HG02759 (cell line): ENCODE data around the gene DOK5.

Experiments
- ATAC-seq: cut with Tn5 transposase; IDR thresholded peaks from one replicate; pipeline ENCODE4 v1.9.1; 2021; ENCODE audit warnings: mild to moderate bottlenecking, moderate library complexity; ENCODE audit not compliant: unreplicated experiment

The DOK5 gene

DNA sequence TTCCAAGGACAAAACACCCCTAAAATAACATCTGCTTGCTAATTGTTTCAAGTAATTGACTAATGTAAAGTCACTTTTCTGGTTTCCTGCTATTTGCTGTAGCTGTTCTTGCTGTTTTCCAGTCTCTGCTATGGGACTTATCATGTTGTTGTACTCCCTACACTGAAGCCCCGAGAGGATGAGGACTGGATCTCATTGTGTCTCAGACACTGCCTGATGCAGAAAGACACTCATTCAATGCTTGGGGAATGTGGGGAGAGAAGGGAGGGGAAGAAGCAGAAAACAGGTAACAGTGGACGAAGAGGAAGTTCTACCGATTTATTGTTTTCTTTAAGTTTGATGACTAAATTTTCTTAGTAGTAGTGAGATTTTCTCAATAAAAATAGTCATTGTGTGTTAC, 79.8 kb downstream of the DOK5 start:
- no peak for ATAC-seq

DNA sequence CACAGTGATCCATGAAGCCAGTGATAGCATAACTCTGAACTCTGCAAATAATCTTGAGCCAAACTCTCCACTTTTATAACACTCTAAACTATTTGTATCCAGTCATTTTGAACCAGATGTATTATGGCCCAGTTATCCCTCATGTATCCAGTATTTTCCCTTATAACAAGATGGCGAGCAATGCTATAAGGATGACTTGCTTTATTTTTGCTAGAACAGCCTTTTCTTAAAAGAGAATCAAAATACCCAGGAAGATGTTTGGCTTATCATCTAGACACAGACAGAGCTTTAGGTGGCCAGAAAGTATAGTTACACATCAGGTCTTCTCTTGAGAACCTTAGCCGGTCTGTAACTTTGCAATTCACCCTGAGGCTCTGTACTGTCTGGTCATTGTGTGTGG, 81.0 kb downstream of the DOK5 start:
- ATAC-seq: no peak

DNA sequence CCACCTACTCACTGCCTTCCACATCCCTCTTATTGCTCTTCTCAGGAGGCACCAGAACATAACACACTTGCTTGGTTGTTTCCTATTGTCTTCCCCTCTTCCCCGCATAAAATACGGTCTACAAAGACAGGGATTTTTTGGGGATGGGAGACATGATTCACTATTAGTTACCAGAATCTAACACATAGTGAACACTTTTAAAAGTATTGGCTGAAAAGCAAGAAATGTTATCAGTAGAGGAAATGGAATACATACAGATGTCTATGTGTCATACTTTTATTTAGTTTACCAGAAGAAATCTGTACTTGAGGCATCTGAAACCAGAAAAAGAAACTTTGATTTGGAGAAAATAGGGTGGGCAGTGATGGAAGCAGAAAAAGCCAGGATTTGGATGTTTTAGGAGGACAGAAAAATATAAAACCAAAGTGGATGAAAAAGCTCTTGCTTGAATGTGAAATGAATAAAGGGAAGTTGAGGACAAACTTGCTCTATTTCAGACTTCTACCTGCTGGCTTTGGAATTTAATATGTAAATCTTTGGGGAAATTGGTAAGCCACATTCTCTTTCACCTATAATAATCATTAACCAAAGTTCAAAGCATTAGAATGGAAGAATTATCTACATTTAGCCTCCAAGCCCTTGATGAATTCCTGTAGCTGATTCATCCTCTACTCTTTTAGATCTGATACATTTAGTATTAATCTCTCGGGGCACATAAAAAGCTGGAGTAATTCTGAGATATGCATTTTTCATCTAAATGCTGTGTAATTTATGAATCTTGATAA, 82.6 kb downstream of the DOK5 start:
- no peak for ATAC-seq

DNA sequence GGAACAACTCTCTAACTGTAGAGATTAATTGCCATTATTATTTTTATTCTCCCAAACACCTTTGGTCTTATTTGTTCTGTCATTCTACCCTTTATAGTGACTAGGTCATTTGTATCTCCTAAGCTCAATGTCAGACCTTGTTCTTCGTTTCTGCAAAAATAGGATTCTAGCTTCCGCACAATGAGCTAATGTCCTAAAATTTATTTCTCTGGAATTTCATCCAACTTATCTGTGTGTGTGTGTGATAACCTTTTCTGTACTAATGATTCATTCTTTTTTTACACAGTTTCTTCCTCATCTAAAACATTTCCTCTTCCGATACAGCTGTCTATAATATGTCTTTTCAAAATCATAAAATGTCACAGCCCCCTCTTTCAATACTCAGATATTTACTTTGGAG, 84.5 kb downstream of the DOK5 start:
- no peak for ATAC-seq

DNA sequence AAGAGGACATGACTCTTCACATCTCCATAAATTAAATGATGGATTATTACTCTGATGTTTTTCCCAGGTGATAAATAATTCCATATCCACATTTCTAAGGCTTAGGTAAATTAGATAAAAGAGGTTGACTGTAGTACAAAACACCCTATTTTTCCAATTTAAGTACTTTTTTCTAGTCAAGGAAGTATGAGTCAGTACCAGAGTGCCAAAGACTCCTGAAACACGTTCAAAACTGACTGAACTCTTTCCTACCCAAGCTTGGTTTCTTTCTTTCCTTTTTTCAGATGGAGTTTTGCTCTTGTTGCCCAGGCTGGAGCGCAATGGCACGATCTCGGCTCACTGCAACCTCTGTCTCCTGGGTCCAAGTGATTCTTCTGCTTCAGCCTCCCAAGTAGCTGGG, 85.0 kb downstream of the DOK5 start:
- ATAC-seq: no peak

DNA sequence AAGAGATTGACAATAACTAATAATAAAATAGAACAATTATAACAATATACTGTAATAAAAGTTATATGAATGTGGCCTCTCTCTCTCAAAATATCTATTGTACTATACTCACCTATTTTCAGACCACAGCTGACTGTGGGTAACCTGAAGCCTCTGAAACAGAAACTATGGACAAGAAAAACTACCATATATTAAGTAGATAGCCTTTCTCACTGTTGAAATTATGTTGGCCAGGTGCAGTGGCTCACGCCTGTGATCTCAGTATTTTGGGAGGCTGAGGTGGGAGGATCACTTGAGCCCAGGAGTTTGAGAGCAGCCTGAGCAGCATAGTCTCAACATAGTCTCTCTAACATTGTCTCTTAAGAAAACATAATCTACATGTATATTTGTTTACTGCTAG, 89.9 kb downstream of the DOK5 start:
- ATAC-seq: no peak

DNA sequence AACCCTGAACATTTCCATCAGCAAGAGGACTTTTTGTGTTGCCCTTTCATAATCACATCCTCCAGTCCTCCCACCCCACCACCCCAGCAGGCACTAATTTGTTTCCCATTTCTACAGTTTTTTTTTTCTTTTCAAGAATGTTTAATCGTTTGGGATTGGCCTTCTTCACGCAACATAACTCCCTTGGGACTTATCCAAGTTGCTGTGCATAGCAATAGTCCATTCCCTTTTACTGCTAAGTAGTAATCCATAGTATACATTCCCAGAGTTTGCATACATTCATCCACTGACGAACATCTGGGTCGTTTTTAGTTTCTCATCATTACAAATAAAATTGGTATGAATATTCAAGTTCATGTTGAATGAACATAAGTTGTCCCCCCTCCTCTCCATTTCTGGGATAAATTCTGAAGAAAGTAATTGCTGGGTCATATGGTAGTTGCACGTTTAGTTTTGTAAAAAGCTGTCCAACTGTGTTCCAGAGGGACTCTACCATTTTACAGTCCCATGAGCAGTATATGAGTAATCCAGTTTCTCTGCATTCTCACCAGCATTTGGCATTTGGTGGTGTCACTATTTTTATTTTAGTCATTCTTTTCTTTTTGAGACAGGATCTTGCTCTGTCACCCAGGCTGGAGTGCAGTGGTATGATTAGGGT, 90.8 kb downstream of the DOK5 start:
- ATAC-seq: no peak

DNA sequence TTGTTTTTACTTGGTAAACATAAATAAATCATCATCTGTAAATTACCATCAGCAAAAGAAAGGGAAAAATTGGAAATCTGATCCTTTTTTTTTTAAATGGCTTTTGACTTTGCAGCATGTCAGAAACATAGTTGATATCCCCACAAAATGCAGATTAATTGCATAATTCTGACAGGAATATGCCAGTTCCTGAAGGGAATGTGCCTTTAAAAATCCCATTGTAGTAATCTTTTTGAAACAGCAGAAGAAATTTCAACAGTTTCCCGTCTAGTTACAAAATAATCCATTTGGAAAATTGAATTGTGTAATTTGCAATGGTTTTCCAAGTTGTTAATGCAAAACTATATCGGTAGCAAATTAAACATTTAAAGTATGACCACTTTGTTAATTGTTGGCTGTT, 95.2 kb downstream of the DOK5 start:
- no peak for ATAC-seq

DNA sequence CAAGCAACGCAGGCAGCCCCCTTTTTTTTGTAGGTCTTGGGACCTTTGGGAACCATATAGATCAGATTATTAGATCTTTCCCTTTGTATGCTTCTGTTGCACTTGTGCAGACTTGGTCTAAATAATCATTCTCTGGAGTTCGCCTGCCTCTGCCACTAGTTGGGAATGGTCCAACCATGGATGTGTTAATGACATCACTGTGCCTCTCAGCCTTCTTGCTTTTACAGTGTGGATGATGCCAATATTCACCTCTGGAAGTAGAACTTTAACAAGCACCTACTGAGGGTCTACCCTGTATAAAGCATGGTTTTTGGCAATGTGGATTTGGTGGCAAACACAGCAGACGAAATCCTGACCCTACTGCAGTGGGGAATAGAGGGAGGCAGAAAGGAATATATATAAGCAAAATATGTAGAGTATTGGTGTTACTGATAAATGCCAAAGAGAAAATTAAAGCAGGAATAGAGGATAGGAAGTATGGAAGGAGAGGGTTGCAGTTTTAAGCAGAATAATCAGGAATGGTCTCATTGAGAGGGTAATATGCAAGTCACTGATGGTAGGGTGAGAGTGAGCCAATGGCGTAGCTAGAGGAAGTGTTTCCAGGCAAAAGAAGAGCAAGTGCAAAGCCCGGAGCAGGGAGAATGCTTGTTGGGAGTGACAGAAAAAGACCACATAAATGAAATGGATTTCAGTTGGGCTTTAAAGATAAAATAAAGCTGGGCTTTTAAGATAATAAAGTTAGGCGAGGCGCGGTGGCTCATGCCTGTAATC, 97.5 kb downstream of the DOK5 start:
- ATAC-seq: no peak

DNA sequence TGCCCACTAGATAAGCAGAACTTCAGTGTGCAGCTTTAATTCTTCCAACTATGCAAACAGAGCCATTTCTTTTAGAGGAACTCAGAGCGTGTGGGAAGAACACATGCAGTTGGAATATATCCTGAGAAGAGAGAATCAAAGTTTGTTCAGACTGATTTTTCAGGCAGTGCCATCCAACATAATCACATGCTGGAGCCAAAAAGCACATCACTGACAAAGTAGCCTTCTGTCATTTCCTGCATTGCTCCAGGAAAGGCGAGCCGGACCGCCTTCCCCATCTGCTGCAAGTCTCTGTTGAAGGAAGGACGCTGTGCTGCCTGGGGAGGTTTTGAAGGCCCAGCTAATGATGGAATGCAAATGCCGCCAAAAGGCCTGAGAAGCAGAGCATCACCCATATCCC, 98.4 kb downstream of the DOK5 start:
- ATAC-seq: no peak

DNA sequence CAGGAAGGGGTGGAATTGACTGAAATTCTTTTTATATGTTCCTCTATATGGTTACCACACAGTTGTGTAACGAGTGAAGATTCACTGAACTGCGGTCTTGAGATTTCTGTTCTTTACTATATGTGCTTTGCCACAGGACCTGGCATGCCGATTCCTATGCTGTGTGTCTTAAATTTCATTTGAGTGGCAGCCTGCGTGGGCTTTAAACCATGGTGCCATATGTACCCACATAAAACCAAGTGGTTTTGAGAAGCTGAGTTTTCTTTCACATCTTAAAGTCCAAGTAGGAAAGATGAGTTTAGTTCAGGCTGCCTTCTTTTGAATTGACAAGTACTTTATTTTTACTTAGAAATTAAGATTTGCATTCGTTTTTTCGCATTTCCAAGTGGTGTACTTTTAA, 101.1 kb downstream of the DOK5 start:
- ATAC-seq: no peak

DNA sequence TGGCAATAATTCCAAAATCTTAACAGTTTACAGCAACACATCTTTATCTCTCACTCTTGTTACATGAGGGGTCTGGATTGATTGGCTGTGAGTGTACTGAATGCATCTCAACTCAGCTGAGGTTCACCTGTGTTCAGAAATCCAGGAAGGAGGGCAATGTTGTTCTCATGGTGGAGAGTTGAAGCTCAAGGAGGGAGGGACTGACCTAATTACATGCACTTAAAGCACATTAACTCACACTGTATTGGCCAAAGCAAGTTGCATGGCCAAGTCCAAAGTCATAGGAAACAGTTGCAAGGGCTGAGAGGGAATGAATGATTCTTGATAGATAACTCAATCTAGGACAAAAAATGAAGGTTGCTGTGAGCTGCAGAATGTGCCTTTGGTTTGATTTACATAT, 102.2 kb downstream of the DOK5 start:
- no peak for ATAC-seq

DNA sequence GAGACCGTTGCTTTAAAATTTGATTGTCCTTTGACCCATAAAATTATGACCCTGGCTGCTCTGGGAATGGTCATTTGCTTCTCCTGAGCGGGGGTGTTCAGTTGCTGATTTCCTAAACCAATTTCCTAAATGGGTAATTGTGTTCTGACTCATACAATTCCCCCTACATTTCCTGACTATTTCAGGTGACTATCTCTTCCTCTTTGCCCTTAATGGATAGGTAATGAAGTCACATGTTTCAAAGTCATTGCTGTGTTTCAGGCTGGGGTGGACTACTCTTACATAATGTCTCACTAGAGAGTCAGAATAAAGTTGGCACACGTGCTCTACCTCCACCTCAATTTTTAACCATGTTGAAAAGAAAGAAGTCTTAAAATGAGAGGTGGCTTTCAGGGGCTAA, 109.8 kb downstream of the DOK5 start:
- no peak for ATAC-seq

DNA sequence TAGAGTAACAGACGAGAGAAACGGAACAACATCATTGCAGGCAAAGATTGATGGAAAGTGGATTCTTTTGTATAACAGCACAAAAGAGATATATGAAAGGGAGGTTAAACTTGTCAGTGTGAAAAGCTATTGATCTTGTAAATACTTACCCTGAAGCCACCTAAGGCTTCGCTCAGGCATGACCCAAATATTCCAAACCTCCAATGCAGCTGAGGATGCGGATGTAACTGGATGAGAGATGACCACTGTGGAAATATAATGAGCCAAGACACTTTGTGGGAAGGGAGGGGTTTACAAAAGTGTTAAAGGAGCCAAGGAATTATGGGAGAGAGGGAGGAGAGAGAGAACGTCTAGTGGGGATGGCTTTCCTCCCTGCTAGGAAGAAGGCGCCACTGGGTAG, 112.0 kb downstream of the DOK5 start:
- ATAC-seq: no peak

DNA sequence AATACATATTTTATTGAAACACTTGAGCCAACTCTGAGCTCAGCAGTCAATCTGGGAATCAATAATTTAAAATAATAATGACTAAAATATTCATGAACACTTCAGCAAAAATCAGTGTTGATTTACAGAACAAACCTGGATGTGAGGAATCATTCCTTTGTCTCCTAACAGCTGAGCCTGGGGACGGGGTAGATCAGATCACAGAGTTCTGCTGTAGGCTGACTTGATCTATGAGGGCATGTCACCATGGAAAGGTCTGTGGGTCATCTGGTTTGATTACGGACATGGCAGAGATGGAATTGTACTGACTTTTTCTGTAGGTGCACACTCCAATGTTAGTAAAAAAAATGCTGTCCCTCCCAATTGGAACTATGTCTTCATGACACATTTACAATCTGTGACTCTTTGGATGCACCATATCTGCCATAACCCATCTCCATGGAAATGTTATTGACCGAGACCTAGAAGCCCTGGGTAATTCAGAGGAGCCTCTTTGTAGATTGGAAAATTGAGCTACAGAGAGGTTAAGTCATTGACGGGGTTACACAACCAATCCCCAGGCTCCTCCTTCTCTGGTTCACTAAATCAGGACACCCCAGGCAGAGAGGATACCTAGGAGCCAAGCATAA, 114.1 kb downstream of the DOK5 start:
- ATAC-seq: no peak

DNA sequence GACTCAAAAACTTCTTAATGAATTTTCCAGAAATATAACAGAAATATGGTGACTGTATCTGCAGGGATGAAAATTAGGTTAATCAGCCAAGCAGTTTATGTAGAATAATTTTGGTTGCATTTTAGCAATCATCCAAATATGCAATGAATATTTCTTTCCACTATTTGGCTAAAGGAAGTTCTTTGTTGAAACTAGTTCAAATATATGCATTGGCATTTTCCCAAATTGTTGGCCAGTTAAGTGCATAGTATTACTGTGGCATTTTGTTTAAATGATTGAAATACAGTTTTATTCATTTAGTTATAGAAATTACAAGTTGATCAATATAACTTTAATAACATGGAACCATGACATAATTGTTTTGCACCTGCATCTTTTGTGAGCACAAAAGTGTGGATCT, 115.5 kb downstream of the DOK5 start:
- ATAC-seq: no peak

DNA sequence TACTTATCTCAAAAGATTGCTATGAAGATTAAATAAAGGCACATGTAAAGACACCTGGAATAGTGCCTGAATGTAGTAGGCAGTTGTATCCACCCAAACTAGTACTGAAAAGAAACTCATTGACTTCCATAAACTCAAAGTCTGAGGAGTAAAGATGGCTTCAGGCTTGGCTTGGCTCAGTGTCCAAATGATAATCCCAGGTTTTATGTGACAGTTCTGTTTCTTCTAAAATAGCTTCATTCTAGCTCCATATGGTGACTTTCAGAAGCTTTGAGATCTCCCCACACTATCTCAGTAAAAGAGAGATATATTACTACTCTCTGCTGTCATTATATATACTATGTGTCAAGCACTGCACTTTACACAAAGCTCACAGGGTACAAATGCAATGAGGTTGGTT, 121.3 kb downstream of the DOK5 start:
- no peak for ATAC-seq

DNA sequence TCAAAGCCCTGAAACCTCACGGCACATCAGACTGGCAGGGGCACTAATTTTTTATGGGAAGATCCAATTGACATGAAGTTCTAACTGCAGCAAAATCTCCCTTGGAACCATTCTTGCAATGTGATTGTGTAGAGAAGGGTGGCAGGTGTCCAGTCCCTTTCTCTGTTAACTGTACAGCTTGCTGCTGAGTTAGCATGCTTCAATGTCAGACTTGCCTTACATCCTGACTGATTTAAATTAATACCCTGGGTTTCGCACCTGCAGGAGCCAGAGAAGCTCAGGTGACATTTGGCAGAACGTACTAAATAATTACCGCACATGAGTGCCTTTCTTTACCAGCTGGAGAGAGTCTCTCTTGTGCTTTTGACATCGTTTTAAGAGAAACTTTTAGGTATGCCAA, 123.0 kb downstream of the DOK5 start:
- no peak for ATAC-seq

DNA sequence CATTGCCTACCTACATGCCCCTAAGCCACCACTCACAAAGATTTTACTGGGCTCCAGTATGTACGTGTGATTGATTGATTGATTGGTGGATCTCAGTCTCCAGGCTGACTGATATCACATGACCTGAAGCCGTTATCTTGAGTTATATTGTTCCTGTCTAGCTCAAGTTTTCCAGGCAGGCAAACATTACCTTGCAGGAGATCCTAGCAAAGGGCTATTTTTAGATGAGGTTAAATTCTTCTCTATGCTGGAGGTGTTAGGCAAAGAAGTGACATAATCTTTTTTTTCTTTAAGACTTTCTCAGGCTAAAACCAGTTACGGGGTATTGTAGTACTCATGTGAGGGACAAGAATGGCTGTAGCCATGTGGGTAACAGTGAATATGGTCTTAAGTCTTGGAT, 125.2 kb downstream of the DOK5 start:
- no peak for ATAC-seq

DNA sequence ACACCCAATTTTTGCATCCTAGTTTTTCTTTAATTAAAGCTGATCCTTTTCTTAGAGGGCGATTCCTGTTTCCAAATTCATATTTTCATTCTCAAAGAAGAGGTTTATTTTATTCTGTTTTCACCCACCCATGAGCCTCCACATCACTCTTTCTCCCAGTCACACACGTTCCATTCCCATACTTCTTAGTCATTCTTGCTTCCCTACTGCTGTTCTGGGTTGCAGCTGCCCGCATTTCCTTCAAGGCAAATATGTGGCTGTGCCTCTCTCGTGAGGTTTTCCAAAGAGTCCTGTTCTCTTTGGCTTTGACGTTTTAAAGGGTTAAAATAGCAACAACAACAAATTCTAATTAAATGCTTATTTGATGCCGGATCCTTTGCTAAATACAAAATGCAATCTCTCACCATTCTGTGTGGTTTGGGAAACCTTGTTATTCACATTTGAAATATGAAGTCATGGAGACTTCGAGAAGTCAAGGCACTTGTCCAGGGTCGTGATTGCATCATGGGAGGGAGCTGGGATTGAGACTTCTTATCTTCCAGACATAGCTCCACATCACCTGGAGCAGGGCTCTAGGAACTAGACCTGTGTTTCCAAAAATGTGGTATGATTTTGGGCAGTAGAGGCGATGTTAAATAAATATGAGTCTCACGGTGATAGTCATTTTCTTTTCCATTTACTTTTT, 126.6 kb downstream of the DOK5 start:
- no peak for ATAC-seq

DNA sequence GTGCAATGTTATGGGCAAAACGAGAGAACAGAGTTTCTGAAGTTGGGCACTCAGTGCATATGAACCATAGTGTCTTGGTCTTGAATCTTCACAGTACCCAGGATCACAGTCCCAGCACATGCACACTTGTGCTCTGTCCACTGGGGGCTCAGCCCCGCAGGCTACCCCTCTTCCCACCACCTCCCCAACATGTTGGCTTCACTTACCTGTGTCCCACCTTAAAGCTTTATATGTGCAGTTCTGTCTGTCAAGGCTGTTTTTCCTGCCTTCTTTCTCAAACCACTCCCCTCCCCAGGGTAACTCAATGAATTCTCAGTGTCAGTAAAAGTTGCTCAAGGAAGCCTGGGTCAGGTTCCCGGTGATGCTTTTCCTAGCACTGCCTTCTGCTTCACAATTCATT, 129.9 kb downstream of the DOK5 start:
- ATAC-seq: no peak
